ENCODE measurements around the gene AKR1D1.
"Not testable (repeated sequence)": the region's sequence is repeated elsewhere in the genome, so short reads cannot be mapped to it uniquely, and the experiment has no call there.

The AKR1D1 gene

DNA sequence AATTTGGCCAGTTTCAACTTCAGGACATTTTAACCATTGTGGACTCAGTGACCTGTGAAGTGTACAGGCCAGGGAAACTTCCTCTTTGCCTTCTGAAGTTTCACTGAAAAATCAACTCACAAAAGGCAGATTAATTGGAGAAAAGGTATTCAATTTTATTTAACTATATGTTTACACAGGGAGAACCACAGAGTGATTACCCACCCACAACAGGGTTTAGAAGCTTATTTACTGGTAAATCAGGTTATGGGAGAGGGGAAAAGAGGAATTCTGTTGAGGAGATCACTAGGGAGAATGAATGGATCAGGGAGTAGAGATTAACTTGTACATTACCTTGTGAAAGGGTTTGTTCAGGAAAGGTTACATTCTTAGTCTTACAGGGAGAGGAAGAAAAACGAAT is 1.7 kb upstream of the AKR1D1 start:
- Histone ChIP-seq H3K4me3 (ENCODE audit: low read depth, low read length) (no peak overlapping the region), H3K23ac (ENCODE audit: low read length) (no peak overlapping the region), H2AFZ (ENCODE audit: insufficient read depth, low read length, poor library complexity) (no peak overlapping the region), H2BK120ac (ENCODE audit: insufficient read depth, low read length, poor library complexity) (no peak overlapping the region), H2BK12ac (ENCODE audit: low read length) (no peak overlapping the region), H3K36me3 (ENCODE audit: control insufficient read depth in 1 of 2, insufficient read depth in 2 of 2, low read length in 2 of 2) (no peaks in the 10 kb centered on the region), H3K4ac (ENCODE audit: low read depth, low read length) (no peak overlapping the region), H3K79me1 (ENCODE audit: low read length) (no peaks in the 10 kb centered on the region), H3K9ac (ENCODE audit: low read length) (no peak overlapping the region), H3K79me2 (ENCODE audit: control insufficient read depth, insufficient read depth, low read length, poor library complexity) (no peaks in the 10 kb centered on the region), H4K91ac (ENCODE audit: low read depth, low read length) (no peak overlapping the region), H4K12ac (ENCODE audit: low read depth, low read length) (no peak overlapping the region), H2AK5ac (ENCODE audit: low read length) (no peak overlapping the region), H3K27me3 (ENCODE audit: insufficient read depth, low read length) (no peaks in the 10 kb centered on the region), H3K9me3 (ENCODE audit: insufficient read depth, low read depth, low read length) (no peaks in the 10 kb centered on the region), H3K4me2 (ENCODE audit: low read length) (no peak overlapping the region), H3K4me1 (ENCODE audit: control insufficient read depth in 1 of 2, insufficient read depth in 2 of 2, low read length in 2 of 2) (no peaks in the 10 kb centered on the region), H3K18ac (ENCODE audit: low read length) (no peak overlapping the region), H2BK5ac (ENCODE audit: low read depth, low read length, poor library complexity) (no peak overlapping the region), H3K14ac (ENCODE audit: low read length) (no peak overlapping the region), H4K8ac (ENCODE audit: low read depth, low read length) (no peak overlapping the region), H3K27ac (ENCODE audit: low read depth, low read length) (no peak overlapping the region)
- DNase-seq: no peak
- WGBS (ENCODE audit: extremely low coverage, insufficient coverage, insufficient read length): no CpG with 5 or more reads among the region's 1 CpG

DNA sequence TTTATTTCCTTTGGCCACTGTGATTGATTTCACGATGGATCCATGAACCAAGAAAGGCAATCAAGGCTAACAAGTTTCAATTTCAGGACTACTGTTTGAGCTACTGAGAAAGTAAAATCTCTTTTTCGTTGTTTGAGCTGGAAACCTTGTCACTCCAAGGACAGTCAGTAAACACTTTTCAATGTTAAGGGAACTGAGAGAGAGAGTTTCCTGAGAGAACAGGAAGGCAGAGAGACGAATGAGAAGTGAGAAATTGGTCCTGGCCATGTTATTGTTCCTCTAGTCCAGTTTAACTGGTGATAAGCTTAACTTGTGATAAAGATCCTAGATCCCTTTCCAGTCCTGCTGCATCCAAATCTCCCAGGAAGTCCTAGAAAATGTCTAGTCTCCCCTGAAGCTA is 909 bp upstream of the AKR1D1 start:
- no peak for DNase-seq
- H3K9ac ChIP-seq (ENCODE audit: low read length): no peak overlapping the region
- no peak overlapping the region for H2AK5ac ChIP-seq (ENCODE audit: low read length)
- H4K12ac ChIP-seq (ENCODE audit: low read depth, low read length): no peak overlapping the region
- no peaks in the 10 kb centered on the region for H3K79me1 ChIP-seq (ENCODE audit: low read length)
- no peak overlapping the region for H4K8ac ChIP-seq (ENCODE audit: low read depth, low read length)
- H3K4me2 ChIP-seq (ENCODE audit: low read length): no peak overlapping the region
- H3K4ac ChIP-seq (ENCODE audit: low read depth, low read length): no peak overlapping the region
- no peak overlapping the region for H2BK120ac ChIP-seq (ENCODE audit: insufficient read depth, low read length, poor library complexity)
- no peak overlapping the region for H2BK12ac ChIP-seq (ENCODE audit: low read length)
- H3K4me1 ChIP-seq (ENCODE audit: control insufficient read depth in 1 of 2, insufficient read depth in 2 of 2, low read length in 2 of 2): no peaks in the 10 kb centered on the region
- no peak overlapping the region for H3K4me3 ChIP-seq (ENCODE audit: low read depth, low read length)
- no peak overlapping the region for H3K23ac ChIP-seq (ENCODE audit: low read length)
- no peak overlapping the region for H4K91ac ChIP-seq (ENCODE audit: low read depth, low read length)
- no peaks in the 10 kb centered on the region for H3K9me3 ChIP-seq (ENCODE audit: insufficient read depth, low read depth, low read length)
- no peaks in the 10 kb centered on the region for H3K36me3 ChIP-seq (ENCODE audit: control insufficient read depth in 1 of 2, insufficient read depth in 2 of 2, low read length in 2 of 2)
- no peak overlapping the region for H3K14ac ChIP-seq (ENCODE audit: low read length)
- H3K27ac ChIP-seq (ENCODE audit: low read depth, low read length): no peak overlapping the region
- no peak overlapping the region for H2BK5ac ChIP-seq (ENCODE audit: low read depth, low read length, poor library complexity)
- no CpG with 5 or more reads among the region's 3 CpGs for WGBS (ENCODE audit: extremely low coverage, insufficient coverage, insufficient read length)
- H3K79me2 ChIP-seq (ENCODE audit: control insufficient read depth, insufficient read depth, low read length, poor library complexity): no peaks in the 10 kb centered on the region
- H2AFZ ChIP-seq (ENCODE audit: insufficient read depth, low read length, poor library complexity): no peak overlapping the region
- H3K27me3 ChIP-seq (ENCODE audit: insufficient read depth, low read length): no peaks in the 10 kb centered on the region
- no peak overlapping the region for H3K18ac ChIP-seq (ENCODE audit: low read length)

DNA sequence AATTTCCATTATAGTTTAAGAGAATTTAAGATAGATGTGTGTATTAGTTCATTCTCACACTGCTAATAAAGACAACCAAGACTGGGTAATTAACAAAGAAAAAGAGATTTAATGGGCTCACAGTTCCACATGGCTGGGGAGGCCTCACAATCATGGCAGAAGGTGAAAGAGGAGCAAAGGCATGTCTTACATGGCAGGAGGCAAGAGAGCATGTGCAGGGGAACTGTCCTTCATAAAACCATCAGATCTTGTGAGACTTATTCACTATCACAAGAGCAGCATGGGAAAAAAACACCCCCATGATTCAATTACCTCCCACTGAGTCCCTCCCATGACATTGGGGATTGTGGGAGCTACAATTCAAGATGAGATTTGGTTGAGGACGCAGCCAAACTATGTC is 473 bp upstream of the AKR1D1 start:
- not testable (repeated sequence) for H3K18ac ChIP-seq (ENCODE audit: low read length); H3K4ac ChIP-seq (ENCODE audit: low read depth, low read length); H3K4me3 ChIP-seq (ENCODE audit: low read depth, low read length); H2BK120ac ChIP-seq (ENCODE audit: insufficient read depth, low read length, poor library complexity); H3K27ac ChIP-seq (ENCODE audit: low read depth, low read length); H3K9me3 ChIP-seq (ENCODE audit: insufficient read depth, low read depth, low read length); H3K14ac ChIP-seq (ENCODE audit: low read length); H4K8ac ChIP-seq (ENCODE audit: low read depth, low read length); H2AFZ ChIP-seq (ENCODE audit: insufficient read depth, low read length, poor library complexity); H3K4me1 ChIP-seq (ENCODE audit: control insufficient read depth in 1 of 2, insufficient read depth in 2 of 2, low read length in 2 of 2); H2BK12ac ChIP-seq (ENCODE audit: low read length); H3K79me1 ChIP-seq (ENCODE audit: low read length); DNase-seq; H3K9ac ChIP-seq (ENCODE audit: low read length); H3K23ac ChIP-seq (ENCODE audit: low read length); H2AK5ac ChIP-seq (ENCODE audit: low read length); H3K36me3 ChIP-seq (ENCODE audit: control insufficient read depth in 1 of 2, insufficient read depth in 2 of 2, low read length in 2 of 2); H3K79me2 ChIP-seq (ENCODE audit: control insufficient read depth, insufficient read depth, low read length, poor library complexity); H3K4me2 ChIP-seq (ENCODE audit: low read length); H4K12ac ChIP-seq (ENCODE audit: low read depth, low read length); H2BK5ac ChIP-seq (ENCODE audit: low read depth, low read length, poor library complexity); H4K91ac ChIP-seq (ENCODE audit: low read depth, low read length); H3K27me3 ChIP-seq (ENCODE audit: insufficient read depth, low read length)
- no CpG with 5 or more reads among the region's 1 CpG for WGBS (ENCODE audit: extremely low coverage, insufficient coverage, insufficient read length)

DNA sequence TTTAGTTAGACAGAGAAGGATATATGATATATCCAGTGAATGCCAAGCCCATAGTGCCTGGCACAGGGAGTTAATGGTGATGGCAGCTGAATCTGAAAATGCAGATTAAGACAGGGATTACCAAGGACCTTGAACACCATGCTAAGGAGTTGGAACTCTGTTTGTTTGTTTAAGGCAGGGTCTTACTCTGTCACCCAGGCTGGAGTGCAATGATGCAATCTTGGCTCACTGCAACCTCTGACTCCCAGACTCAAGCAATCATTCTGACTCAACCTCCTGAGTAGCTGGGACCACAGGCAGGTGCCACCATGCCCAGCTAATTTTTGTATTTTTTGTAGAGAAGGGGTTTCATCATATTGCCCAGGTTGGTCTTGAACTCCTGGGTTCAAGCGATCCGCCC is 1.6 kb downstream of the AKR1D1 start:
- Histone ChIP-seq H2AFZ (ENCODE audit: insufficient read depth, low read length, poor library complexity) (no peak overlapping the region), H3K14ac (ENCODE audit: low read length) (no peak overlapping the region), H3K79me1 (ENCODE audit: low read length) (no peaks in the 10 kb centered on the region), H4K8ac (ENCODE audit: low read depth, low read length) (no peak overlapping the region), H2BK12ac (ENCODE audit: low read length) (no peak overlapping the region), H3K79me2 (ENCODE audit: control insufficient read depth, insufficient read depth, low read length, poor library complexity) (no peaks in the 10 kb centered on the region), H3K4ac (ENCODE audit: low read depth, low read length) (no peak overlapping the region), H3K18ac (ENCODE audit: low read length) (no peak overlapping the region), H3K27me3 (ENCODE audit: insufficient read depth, low read length) (no peaks in the 10 kb centered on the region), H3K9me3 (ENCODE audit: insufficient read depth, low read depth, low read length) (no peaks in the 10 kb centered on the region), H3K36me3 (ENCODE audit: control insufficient read depth in 1 of 2, insufficient read depth in 2 of 2, low read length in 2 of 2) (no peaks in the 10 kb centered on the region), H4K91ac (ENCODE audit: low read depth, low read length) (no peak overlapping the region), H3K4me2 (ENCODE audit: low read length) (no peak overlapping the region), H2AK5ac (ENCODE audit: low read length) (no peak overlapping the region), H3K9ac (ENCODE audit: low read length) (no peak overlapping the region), H3K23ac (ENCODE audit: low read length) (no peak overlapping the region), H2BK5ac (ENCODE audit: low read depth, low read length, poor library complexity) (no peak overlapping the region), H3K4me1 (ENCODE audit: control insufficient read depth in 1 of 2, insufficient read depth in 2 of 2, low read length in 2 of 2) (no peaks in the 10 kb centered on the region), H4K12ac (ENCODE audit: low read depth, low read length) (no peak overlapping the region), H2BK120ac (ENCODE audit: insufficient read depth, low read length, poor library complexity) (no peak overlapping the region), H3K4me3 (ENCODE audit: low read depth, low read length) (no peak overlapping the region), H3K27ac (ENCODE audit: low read depth, low read length) (no peak overlapping the region)
- WGBS (ENCODE audit: extremely low coverage, insufficient coverage, insufficient read length): no CpG with 5 or more reads among the region's 2 CpGs
- no peak for DNase-seq
